Mammary epithelial cell (primary cell): Measurements from ENCODE around the gene REP15.

Source experiments
- CTCF ChIP-seq, 2 donors: IDR thresholded peaks in 1 of 2; conservative IDR thresholded peaks in 1 of 2; 2 replicates each; pipeline ENCODE4 v1.5.1; 2011 to 2012; ENCODE audit warnings: inconsistent platforms in 2 of 2, low read length in 2 of 2, mild to moderate bottlenecking in 2 of 2, control low read depth in 1 of 2, low read depth in 1 of 2; ENCODE audit not compliant: insufficient read depth in 1 of 2; ENCODE audit errors: extremely low read depth in 1 of 2
- EZH2 ChIP-seq: IDR thresholded peaks from 2 replicates; pipeline ENCODE4 v1.6.1; 2012; ENCODE audit warnings: low read length, inconsistent platforms, borderline replicate concordance

- TF ChIP-seq CTCF (conservative IDR thresholded peaks at IDR 0.05 in 1 of 2, IDR thresholded peaks at IDR 0.05 in 1 of 2; ENCODE audit: extremely low read depth in 1 of 2, insufficient read depth in 1 of 2, low read depth in 1 of 2, low read length in 2 of 2) (peak; percentile 91 to 93), EZH2 (no peak)
These were observed 36.9 kb downstream of the REP15 start for GRCh38 chr12:27733052-27733656.
